HepG2 (cell line): Measurements from ENCODE around the gene HSF2BP. TPM values are rescaled to one million over a fixed set of nuclear protein-coding genes. Genes with fewer than 3 reads are reported as not detected.

Experiments
- ARID3A ChIP-seq: IDR thresholded peaks from 2 replicates; pipeline ENCODE4 v1.6.1; 2012; ENCODE audit warnings: low read depth, low read length, improper control_type of control experiment
- ATF4 ChIP-seq, 2 experiments: fragments of 450-650 bp in 1 of 2; sonication (generic) in 1 of 2; formaldehyde crosslinking; IDR thresholded peaks; 2 replicates each; pipeline versions ENCODE4 v1.5.0 to v1.8.0; 2020 to 2022; ENCODE audit warnings: mild to moderate bottlenecking in 1 of 2, missing genetic modification reagents in 1 of 2
- FOXC1 ChIP-seq: sonication (generic); formaldehyde crosslinking; IDR thresholded peaks from 2 replicates; pipeline ENCODE4 v1.8.0; 2022; ENCODE audit warnings: mild to moderate bottlenecking, missing genetic modification reagents, borderline replicate concordance
- FOXK2 ChIP-seq: fragments of 450-650 bp; IDR thresholded peaks from 2 replicates; pipeline ENCODE4 v1.6.1; 2016
- GZF1 ChIP-seq: sonication (generic); formaldehyde crosslinking; IDR thresholded peaks from 2 replicates; pipeline ENCODE4 v1.5.1; 2020; ENCODE audit warnings: mild to moderate bottlenecking, missing genetic modification reagents
- HNF1A ChIP-seq, 2 experiments: sonication (generic) in 1 of 2; formaldehyde crosslinking in 1 of 2; IDR thresholded peaks; 2 replicates each; pipeline versions ENCODE4 v1.4.0 to v1.6.1; 2016 to 2020; ENCODE audit warnings: borderline replicate concordance in 1 of 2, low read depth in 1 of 2, mild to moderate bottlenecking in 1 of 2, missing genetic modification reagents in 1 of 2
- HNRNPK ChIP-seq: fragments of 200-400 bp; formaldehyde crosslinking; IDR thresholded peaks from 2 replicates; pipeline ENCODE4 v1.6.1; 2018; ENCODE audit warnings: low read length, low read depth, moderate library complexity, mild to moderate bottlenecking; ENCODE audit not compliant: poor library complexity, severe bottlenecking
- IRF2 ChIP-seq: IDR thresholded peaks from 2 replicates; pipeline ENCODE4 v1.6.1; 2018; ENCODE audit warnings: missing genetic modification reagents, missing compliant biosample characterization
- KDM3A ChIP-seq: IDR thresholded peaks from 2 replicates; pipeline ENCODE4 v1.6.1; 2018; ENCODE audit warnings: low read depth, missing compliant biosample characterization
- MIER3 ChIP-seq: IDR thresholded peaks from 2 replicates; pipeline ENCODE4 v1.6.1; 2016; ENCODE audit warnings: missing compliant biosample characterization, borderline replicate concordance
- PITX1 ChIP-seq: sonication (generic); formaldehyde crosslinking; IDR thresholded peaks from 2 replicates; pipeline ENCODE4 v1.5.1; 2020; ENCODE audit warnings: mild to moderate bottlenecking, missing genetic modification reagents
- SATB2 ChIP-seq: sonication (generic); formaldehyde crosslinking; IDR thresholded peaks from 2 replicates; pipeline ENCODE4 v1.5.0; 2020; ENCODE audit warnings: missing genetic modification reagents
- SOX6 ChIP-seq, 2 experiments: fragments of 450-650 bp in 1 of 2; sonication (generic) in 1 of 2; formaldehyde crosslinking in 1 of 2; IDR thresholded peaks; 2 replicates each; pipeline versions ENCODE4 v1.4.0 to v1.6.1; 2017 to 2020; ENCODE audit warnings: antibody characterized with exemption in 1 of 2, mild to moderate bottlenecking in 1 of 2, missing genetic modification reagents in 1 of 2
- SP1 ChIP-seq, 2 experiments: fragments of 450-650 bp in 1 of 2; sonication (generic) in 1 of 2; formaldehyde crosslinking in 1 of 2; IDR thresholded peaks; 2 replicates each; pipeline versions ENCODE4 v1.4.0 to v1.6.1; 2016 to 2020; ENCODE audit warnings: missing genetic modification reagents in 1 of 2
- SP5 ChIP-seq: IDR thresholded peaks from 2 replicates; pipeline ENCODE4 v1.6.1; 2016; ENCODE audit warnings: low read depth, borderline replicate concordance
- TFE3 ChIP-seq: IDR thresholded peaks from 2 replicates; pipeline ENCODE4 v1.6.1; 2016
- TRIM24 ChIP-seq: sonication (generic); formaldehyde crosslinking; IDR thresholded peaks from 2 replicates; pipeline ENCODE4 v1.8.0; 2022; ENCODE audit warnings: mild to moderate bottlenecking, missing genetic modification reagents
- ZBTB7B ChIP-seq: sonication (generic); formaldehyde crosslinking; IDR thresholded peaks from 2 replicates; pipeline ENCODE4 v1.4.0; 2020; ENCODE audit warnings: missing genetic modification reagents
- ZNF138 ChIP-seq: sonication (generic); formaldehyde crosslinking; IDR thresholded peaks from 2 replicates; pipeline ENCODE4 v1.5.0; 2020; ENCODE audit warnings: mild to moderate bottlenecking, low read depth, missing genetic modification reagents
- ZNF501 ChIP-seq: sonication (generic); formaldehyde crosslinking; IDR thresholded peaks from 2 replicates; pipeline ENCODE4 v1.5.1; 2020; ENCODE audit warnings: mild to moderate bottlenecking, moderate library complexity, missing genetic modification reagents
- polyA plus RNA-seq, 8 experiments: library from polyadenylated mRNA; depleted of rRNA in 3 of 8; stranded (reverse) in 7 of 8; unstranded in 1 of 8; fragments of >200 nt; fragmentation: Illumina TruSeq in 4 of 8; extraction: Trizol in 4 of 8; gene quantifications; 2 replicates each; pipeline versions ENCODE4 v1.2.1 to v1.2.3, GENCODE V29; 2011 to 2016; ENCODE audit warnings: low read depth in 4 of 8, missing spikeins in 1 of 8, mixed read lengths in 1 of 8; ENCODE audit not compliant: insufficient read depth in 1 of 8
- total RNA-seq, 5 experiments: library from RNA; depleted of rRNA; stranded (reverse); fragments of >200 nt; fragmentation: Illumina TruSeq; extraction: Trizol; gene quantifications; 2 replicates each; pipeline ENCODE4 v1.2.3, GENCODE V29; 2016; ENCODE audit warnings: low read depth in 1 of 5

Gene HSF2BP
- total and polyA plus RNA-seq, 2 of the 13 experiments (the other 11 are each of a cell fraction or from before 2014, with no cell fraction given), result 0.67 to 2.2 TPM

GRCh38 chr21:43646550-43647260 lies 12.6 kb downstream of the HSF2BP start (continued):
- TF ChIP-seq ATF4 (CRISPR knock-in tag; IDR thresholded peaks at IDR 0.05) (peak in 1 of 2 experiments; percentile 46; a peak in 1 of 4 replicates), HNF1A (IDR thresholded peaks at IDR 0.05; ENCODE audit: low read depth) (no peak), HNF1A (CRISPR knock-in tag; IDR thresholded peaks at IDR 0.05; ENCODE audit: borderline replicate concordance) (no peak), HNRNPK (no peak), GZF1 (CRISPR knock-in tag) (peak; percentile 89; the same call in 1 of the 2 replicates), ZNF501 (CRISPR knock-in tag) (0 out of 2 replicates have a peak, but pooled peaks have one; percentile 44), TRIM24 (CRISPR knock-in tag) (no peak), TFE3 (CRISPR knock-in tag) (0 out of 2 replicates have a peak, but pooled peaks have one; percentile 50), KDM3A (CRISPR knock-in tag) (peak; percentile 94), SOX6 (IDR thresholded peaks at IDR 0.05) (no peak), SOX6 (CRISPR knock-in tag; IDR thresholded peaks at IDR 0.05) (peak; percentile 43; the same call in 1 of the 2 replicates), IRF2 (CRISPR knock-in tag) (0 out of 2 replicates have a peak, but pooled peaks have one; percentile 39), SATB2 (no peak), ZBTB7B (CRISPR knock-in tag) (0 out of 2 replicates have a peak, but pooled peaks have one; percentile 29), SP5 (CRISPR knock-in tag) (peak; percentile 52), PITX1 (CRISPR knock-in tag) (peak; percentile 41; the same call in 1 of the 2 replicates), FOXC1 (CRISPR knock-in tag) (peak; percentile 35; the same call in 1 of the 2 replicates), ZNF138 (CRISPR knock-in tag) (no peak), SP1 (IDR thresholded peaks at IDR 0.05) (no peak), SP1 (CRISPR knock-in tag; IDR thresholded peaks at IDR 0.05) (peak; percentile 63; the same call in 1 of the 2 replicates), FOXK2 (no peak), ARID3A (peak; percentile 64; the same call in 1 of the 2 replicates), MIER3 (CRISPR knock-in tag) (peak; percentile 48; the same call in 1 of the 2 replicates)
